Duodenal mucosa (tissue), 2 donors: ENCODE data around the gene KDM4C.

Experiments used
- H3K27ac ChIP-seq: one replicate; pipeline ENCODE4 v1.7.0; 2013; ENCODE audit warnings: low read depth, low read length
- H3K27me3 ChIP-seq, 2 donors: one replicate each; pipeline ENCODE4 v1.7.0; 2013; ENCODE audit warnings: low read length in 2 of 2, control low read depth in 1 of 2; ENCODE audit not compliant: insufficient read depth in 2 of 2, control insufficient read depth in 1 of 2
- H3K36me3 ChIP-seq, 2 donors: one replicate each; pipeline ENCODE4 v1.7.0; 2013; ENCODE audit warnings: low read length in 2 of 2, control low read depth in 1 of 2; ENCODE audit not compliant: insufficient read depth in 2 of 2, control insufficient read depth in 1 of 2
- H3K4me1 ChIP-seq, 2 donors: one replicate each; pipeline ENCODE4 v1.7.0; 2013; ENCODE audit warnings: low read length in 2 of 2, control low read depth in 1 of 2; ENCODE audit not compliant: insufficient read depth in 2 of 2, control insufficient read depth in 1 of 2
- H3K4me3 ChIP-seq, 2 donors: one replicate each; pipeline ENCODE4 v1.7.0; 2013; ENCODE audit warnings: low read length in 2 of 2, low read depth in 1 of 2
- H3K9ac ChIP-seq, 2 donors: one replicate each; pipeline ENCODE4 v1.7.0; 2013; ENCODE audit warnings: low read length in 2 of 2, low read depth in 1 of 2
- H3K9me3 ChIP-seq, 2 donors: one replicate each; pipeline ENCODE4 v1.7.0; 2013; ENCODE audit warnings: low read length in 2 of 2, control low read depth in 1 of 2; ENCODE audit not compliant: control insufficient read depth in 1 of 2

Gene KDM4C

DNA sequence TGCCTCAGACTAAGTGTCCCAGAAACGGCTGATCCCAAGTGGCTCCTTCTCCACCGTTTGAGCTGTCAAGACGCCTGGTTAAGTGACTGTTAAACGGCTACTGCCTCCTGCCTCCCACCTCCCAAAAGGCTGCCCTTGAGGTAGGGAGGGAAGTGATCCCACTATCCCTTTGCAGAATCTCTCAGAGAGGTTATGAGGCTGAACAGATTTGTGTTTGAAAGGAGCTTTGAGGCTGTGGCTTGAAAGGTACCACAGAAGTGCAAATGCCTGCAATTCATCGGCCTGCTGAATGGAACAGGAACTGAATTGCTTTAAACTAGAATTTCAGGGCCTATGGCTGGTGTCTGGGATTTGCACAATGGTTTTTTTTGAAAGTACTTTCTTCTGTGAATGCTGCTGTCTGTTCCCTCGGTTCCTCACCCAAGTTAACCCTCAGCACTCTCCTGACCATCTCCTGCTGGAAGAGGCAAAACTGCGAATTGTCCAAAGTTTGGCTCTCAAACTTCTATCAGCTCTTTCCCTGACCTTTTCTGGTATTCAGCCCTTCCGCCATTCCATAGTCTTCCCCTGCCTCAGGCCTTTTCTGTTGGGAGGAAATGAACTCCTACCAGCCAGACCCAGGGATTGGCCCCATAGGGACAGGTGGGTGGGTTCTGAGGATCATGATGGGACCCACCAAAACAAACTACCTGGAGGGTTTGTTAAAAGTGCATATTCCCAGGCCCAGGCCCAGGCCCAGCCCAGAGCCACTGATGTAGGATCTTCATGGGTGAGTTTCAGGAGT is 453.3 kb downstream of the KDM4C start:
- Histone ChIP-seq H3K27me3 (no peaks in the 10 kb centered on the region), H3K27ac (no peak overlapping the region), H3K36me3 (no peaks in the 10 kb centered on the region), H3K9ac (no peak overlapping the region), H3K4me1 (no peaks in the 10 kb centered on the region), H3K4me3 (no peak overlapping the region), H3K9me3 (no peaks in the 10 kb centered on the region)

DNA sequence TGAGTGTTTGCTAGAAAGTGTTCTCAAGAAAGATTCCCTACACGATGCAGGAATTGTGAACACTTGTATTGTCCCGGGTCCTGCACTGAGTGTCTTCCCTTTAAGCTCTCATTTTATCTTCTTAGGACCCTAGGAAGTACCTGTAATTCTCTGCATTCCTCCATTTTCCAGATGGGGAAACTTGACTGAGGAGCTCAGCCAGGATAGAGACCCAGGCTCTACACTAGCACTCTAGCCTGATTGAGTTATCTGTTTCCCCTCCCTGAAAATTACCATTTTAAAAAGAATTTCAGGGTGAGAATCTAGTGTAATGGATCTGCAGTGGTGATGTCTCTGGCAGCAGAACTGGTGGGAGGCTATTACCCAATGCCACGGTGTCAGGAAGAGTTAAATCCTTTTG is 453.9 kb downstream of the KDM4C start:
- no peaks in the 10 kb centered on the region for H3K9me3 ChIP-seq
- no peak overlapping the region for H3K9ac ChIP-seq
- H3K4me3 ChIP-seq = no peak overlapping the region
- H3K27ac ChIP-seq = no peak overlapping the region
- no peaks in the 10 kb centered on the region for H3K27me3 ChIP-seq
- H3K4me1 ChIP-seq = no peaks in the 10 kb centered on the region
- H3K36me3 ChIP-seq = no peaks in the 10 kb centered on the region

DNA sequence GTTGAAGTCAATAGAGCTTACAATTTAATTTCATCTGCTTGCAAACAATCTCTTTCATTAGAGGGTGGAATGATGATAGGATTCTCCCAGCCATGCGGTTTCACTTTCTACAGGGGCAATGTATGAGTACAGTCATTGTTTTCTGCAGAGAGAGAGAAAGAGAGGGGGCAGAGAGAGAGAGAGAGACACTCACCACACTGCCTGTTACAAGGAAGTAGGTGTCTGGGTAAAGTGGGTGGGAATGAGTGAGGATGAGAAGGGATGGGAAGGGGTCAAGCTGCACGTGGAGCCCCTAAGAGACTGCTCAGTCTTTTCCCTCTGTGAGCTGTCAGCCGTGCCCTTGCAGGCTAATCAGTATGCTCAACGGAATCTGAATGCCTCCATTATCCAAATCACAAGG is 454.3 kb downstream of the KDM4C start:
- no peaks in the 10 kb centered on the region for H3K36me3 ChIP-seq
- H3K27me3 ChIP-seq = no peaks in the 10 kb centered on the region
- H3K27ac ChIP-seq = no peak overlapping the region
- no peaks in the 10 kb centered on the region for H3K4me1 ChIP-seq
- H3K9ac ChIP-seq = no peak overlapping the region
- no peaks in the 10 kb centered on the region for H3K9me3 ChIP-seq
- H3K4me3 ChIP-seq = no peak overlapping the region

DNA sequence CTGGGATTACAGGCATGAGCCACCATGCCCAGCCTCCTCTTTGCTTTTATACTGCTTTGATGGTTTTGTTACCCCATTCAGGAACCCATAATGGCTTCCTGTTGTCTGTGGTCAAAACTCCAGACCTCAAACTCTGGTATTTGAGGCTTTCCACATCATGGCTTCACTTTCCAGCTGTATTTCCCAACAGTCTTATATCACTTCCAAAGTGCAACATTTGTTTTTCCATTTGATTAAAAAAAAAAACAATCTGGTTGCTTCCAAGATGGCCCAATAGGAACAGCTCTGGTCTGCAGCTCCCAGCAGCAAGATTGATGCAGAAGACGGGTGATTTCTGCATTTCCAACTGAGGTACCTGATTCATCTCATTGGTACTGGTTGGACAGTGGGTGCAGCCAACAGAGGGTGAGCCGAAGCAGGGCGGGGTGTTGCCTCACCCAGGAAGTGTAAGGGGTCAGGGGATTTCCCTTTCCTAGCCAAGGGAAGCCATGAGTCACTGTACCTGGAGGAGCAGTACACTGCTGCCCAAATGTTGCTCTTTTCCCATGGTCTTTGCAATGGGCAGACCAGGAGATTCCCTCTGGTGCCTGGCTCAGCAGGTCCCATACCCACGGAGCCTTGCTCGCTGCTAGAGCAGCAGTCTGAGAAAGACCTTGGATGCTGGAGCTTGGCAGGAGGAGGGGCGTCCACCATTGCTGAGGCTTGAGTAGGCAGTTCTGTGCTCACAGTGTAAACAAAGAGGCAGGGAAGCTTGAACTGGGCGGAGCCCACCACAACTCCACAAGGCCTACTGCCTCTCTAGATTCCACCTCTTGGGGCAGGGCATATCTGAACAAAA is 458.4 kb downstream of the KDM4C start:
- H3K4me3 ChIP-seq = no peak overlapping the region
- H3K9me3 ChIP-seq = no peaks in the 10 kb centered on the region
- no peaks in the 10 kb centered on the region for H3K36me3 ChIP-seq
- no peak overlapping the region for H3K9ac ChIP-seq
- no peaks in the 10 kb centered on the region for H3K27me3 ChIP-seq
- H3K4me1 ChIP-seq = no peaks in the 10 kb centered on the region
- H3K27ac ChIP-seq = no peak overlapping the region

DNA sequence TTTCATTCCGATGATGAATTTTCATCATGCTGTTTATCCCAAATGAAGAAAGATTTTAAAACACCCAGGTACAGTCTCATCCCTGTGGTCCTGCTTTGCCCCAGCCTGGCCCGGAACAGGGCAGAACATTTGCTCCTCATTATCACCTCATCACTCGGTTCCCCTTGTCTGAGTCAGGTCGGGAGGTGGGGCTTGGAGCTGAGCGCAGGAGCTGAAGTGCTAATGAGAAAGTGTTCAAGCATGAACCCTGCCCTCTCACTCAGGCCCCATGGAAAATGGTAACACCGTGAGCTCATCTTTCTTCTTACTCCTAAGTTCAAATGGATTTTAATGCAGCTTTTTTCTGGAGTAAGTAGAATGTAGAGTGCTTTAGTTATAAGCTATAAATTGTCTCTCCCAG is 466.2 kb downstream of the KDM4C start:
- H3K4me1 ChIP-seq = no peaks in the 10 kb centered on the region

More for the DNA sequence above, 466.2 kb downstream of the KDM4C start:
- Histone ChIP-seq H3K4me3 (no peak overlapping the region), H3K9ac (no peak overlapping the region), H3K36me3 (no peaks in the 10 kb centered on the region), H3K9me3 (no peaks in the 10 kb centered on the region), H3K27ac (no peak overlapping the region), H3K27me3 (no peaks in the 10 kb centered on the region)
